ENCODE measurements around the gene DLGAP4. TPM values are rescaled to one million over a fixed set of nuclear protein-coding genes. Genes with fewer than 3 reads are reported as not detected.
A peak's percentile ranks its signal among the peaks of the same experiment; 100 is the strongest.

DLGAP4 gene
- total and polyA plus RNA-seq, 9 of the 15 experiments (the other 6 are each of a cell fraction or from before 2014, with no cell fraction given), result 0.31 to 34.1 (median 4.5) TPM

GRCh38 chr20:36573103-36573797 lies 267.1 kb downstream of the DLGAP4 start, which contains the start of gene TGIF2 (continued):
- TF ChIP-seq ZNF740 (CRISPR knock-in tag; IDR thresholded peaks at IDR 0.05) (0 out of 2 replicates have a peak, but pooled peaks have one; percentile 29), ZNF740 (tag; IDR thresholded peaks at IDR 0.05) (no peak; a peak in 1 of 4 replicates), SNIP1 (IDR thresholded peaks at IDR 0.05; ENCODE audit: low read depth) (no peak), TAF7 (tag; IDR thresholded peaks at IDR 0.05) (0 out of 2 replicates have a peak, but pooled peaks have one; percentile 21), MTA3 (IDR thresholded peaks at IDR 0.05; ENCODE audit: borderline replicate concordance) (no peak; the same call in 1 of the 2 replicates), BRD4 (IDR thresholded peaks at IDR 0.05) (no peak), SNRNP70 (optimal IDR thresholded peaks at IDR 0.05; ENCODE audit: low read depth, low read length) (no peak), RUNX1 (IDR thresholded peaks at IDR 0.05; ENCODE audit: low read depth) (no peak), ZNF518B (CRISPR knock-in tag; IDR thresholded peaks at IDR 0.05) (no peak), MIER1 (IDR thresholded peaks at IDR 0.05; ENCODE audit: low read depth) (no peak; the same call in 1 of the 2 replicates), FOXA3 (CRISPR knock-in tag; conservative IDR thresholded peaks at IDR 0.05 in 1 of 2, IDR thresholded peaks at IDR 0.05 in 1 of 2) (0 out of 4 replicates have a peak, but pooled peaks of 1 of the 2 experiments have one; percentile 42), MNT (conservative IDR thresholded peaks at IDR 0.05) (peak in 1 of 2 experiments; percentile 47; a peak in 1 of 4 replicates), ERF (CRISPR knock-in tag; IDR thresholded peaks at IDR 0.05) (0 out of 2 replicates have a peak, but pooled peaks have one; percentile 9), CREB3L1 (IDR thresholded peaks at IDR 0.05; ENCODE audit: borderline replicate concordance, low read depth) (no peak), SAFB (IDR thresholded peaks at IDR 0.05; ENCODE audit: borderline replicate concordance, low read depth, low read length) (no peak), ATF2 (CRISPR knock-in tag; IDR thresholded peaks at IDR 0.05) (no peak), CBFA2T2 (conservative IDR thresholded peaks at IDR 0.05) (no peak), PTBP1 (IDR thresholded peaks at IDR 0.05; ENCODE audit: low read depth, low read length) (no peak)

All from K562 (cell line).